T-helper 1 cell (primary cell): ENCODE measurements around the gene IQGAP2.
"Not testable (repeated sequence)": the region's sequence is repeated elsewhere in the genome, so short reads cannot be mapped to it uniquely, and the experiment has no call there.

Source experiments
- DNase-seq, 5 donors: peaks; one replicate each; pipeline ENCODE4 v3.0.0-alpha.2; 2012 to 2020

The IQGAP2 gene

GRCh38 chr5:76419597-76420298 is 16.7 kb downstream of the IQGAP2 start:
- DNase-seq, result no peak

- no peak for DNase-seq
These were observed 19.1 kb downstream of the IQGAP2 start for GRCh38 chr5:76422227-76422626.

GRCh38 chr5:76422742-76423141 is 19.7 kb downstream of the IQGAP2 start:
- DNase-seq, result no peak

- no peak for DNase-seq
These were observed 22.1 kb downstream of the IQGAP2 start for GRCh38 chr5:76425146-76425545.

GRCh38 chr5:76425928-76426804 is 23.1 kb downstream of the IQGAP2 start:
- no peak for DNase-seq

- DNase-seq, result no peak
These were observed 24.4 kb downstream of the IQGAP2 start for GRCh38 chr5:76427206-76428140.

- not testable (repeated sequence) for DNase-seq
These were observed 25.5 kb downstream of the IQGAP2 start for GRCh38 chr5:76428550-76428949.

GRCh38 chr5:76433261-76433660 is 30.2 kb downstream of the IQGAP2 start:
- DNase-seq, result no peak

GRCh38 chr5:76437507-76437906 is 34.4 kb downstream of the IQGAP2 start:
- not testable (repeated sequence) for DNase-seq

GRCh38 chr5:76438025-76438424 is 34.9 kb downstream of the IQGAP2 start:
- no peak for DNase-seq

GRCh38 chr5:76439201-76439600 is 36.1 kb downstream of the IQGAP2 start:
- DNase-seq, result no peak

- no peak for DNase-seq
These were observed 36.8 kb downstream of the IQGAP2 start for GRCh38 chr5:76439929-76440328.

GRCh38 chr5:76441101-76441500 is 38.0 kb downstream of the IQGAP2 start:
- no peak for DNase-seq

GRCh38 chr5:76441890-76442673 is 39.0 kb downstream of the IQGAP2 start:
- DNase-seq, result no peak

GRCh38 chr5:76443066-76443800 is 40.1 kb downstream of the IQGAP2 start:
- no peak for DNase-seq

GRCh38 chr5:76445063-76445462 is 42.0 kb downstream of the IQGAP2 start:
- DNase-seq, result no peak

- no peak for DNase-seq
These were observed 42.7 kb downstream of the IQGAP2 start for GRCh38 chr5:76445830-76446229.

GRCh38 chr5:76446776-76447175 is 43.7 kb downstream of the IQGAP2 start:
- no peak for DNase-seq

- no peak for DNase-seq
These were observed 46.5 kb downstream of the IQGAP2 start for GRCh38 chr5:76449606-76450005.

GRCh38 chr5:76450054-76450453 is 47.0 kb downstream of the IQGAP2 start:
- DNase-seq, result no peak

GRCh38 chr5:76451031-76451701 is 48.1 kb downstream of the IQGAP2 start:
- no peak for DNase-seq
